Measurements from ENCODE around the gene TTBK2. TPM values are rescaled to one million over a fixed set of nuclear protein-coding genes. Genes with fewer than 3 reads are reported as not detected.

The TTBK2 gene
- polyA plus RNA-seq, 2 donors = 1.2 to 1.5 TPM

- peaks cover 0 to 3% of the 10 kb centered on the region in 2 donors for H3K36me3 ChIP-seq (ENCODE audit: control insufficient read depth in 2 of 2, insufficient read depth in 2 of 2, low read length in 1 of 2)
- peak overlapping the region in 1 of 2 donors; percentile 35 for H3K27ac ChIP-seq (ENCODE audit: low read depth in 2 of 2, low read length in 1 of 2)
- H3K9me3 ChIP-seq (ENCODE audit: control insufficient read depth in 2 of 2, insufficient read depth in 1 of 2, low read depth in 1 of 2, low read length in 1 of 2) = no peaks in the 10 kb centered on the region
- peaks cover 0 to 3% of the 10 kb centered on the region in 2 donors for H3K4me1 ChIP-seq (ENCODE audit: control insufficient read depth in 2 of 2, insufficient read depth in 2 of 2, low read length in 1 of 2)
- WGBS, 2 donors = 100% methylated on average over 2 of the region's 2 CpGs
- H3K27me3 ChIP-seq (ENCODE audit: control insufficient read depth in 1 of 2, insufficient read depth in 2 of 2, low read length in 2 of 2) = no peaks in the 10 kb centered on the region
- no peak overlapping the region for H3K4me3 ChIP-seq (ENCODE audit: low read depth in 1 of 2, low read length in 2 of 2)
Measured at GRCh38 chr15:42716626-42717025, 204.0 kb downstream of the TTBK2 start.

- WGBS, 2 donors = 92 to 94% methylated on average over 5 of the region's 5 CpGs
- H3K27ac ChIP-seq (ENCODE audit: low read depth in 2 of 2, low read length in 1 of 2) = no peak overlapping the region
- peaks cover 0 to 3% of the 10 kb centered on the region in 2 donors for H3K4me1 ChIP-seq (ENCODE audit: control insufficient read depth in 2 of 2, insufficient read depth in 2 of 2, low read length in 1 of 2)
- no peaks in the 10 kb centered on the region for H3K27me3 ChIP-seq (ENCODE audit: control insufficient read depth in 1 of 2, insufficient read depth in 2 of 2, low read length in 2 of 2)
- no peak overlapping the region for H3K4me3 ChIP-seq (ENCODE audit: low read depth in 1 of 2, low read length in 2 of 2)
- no peaks in the 10 kb centered on the region for H3K9me3 ChIP-seq (ENCODE audit: control insufficient read depth in 2 of 2, insufficient read depth in 1 of 2, low read depth in 1 of 2, low read length in 1 of 2)
- peaks cover 0 to 3% of the 10 kb centered on the region in 2 donors for H3K36me3 ChIP-seq (ENCODE audit: control insufficient read depth in 2 of 2, insufficient read depth in 2 of 2, low read length in 1 of 2)
Measured at GRCh38 chr15:42716125-42716524, 204.5 kb downstream of the TTBK2 start.

DNA sequence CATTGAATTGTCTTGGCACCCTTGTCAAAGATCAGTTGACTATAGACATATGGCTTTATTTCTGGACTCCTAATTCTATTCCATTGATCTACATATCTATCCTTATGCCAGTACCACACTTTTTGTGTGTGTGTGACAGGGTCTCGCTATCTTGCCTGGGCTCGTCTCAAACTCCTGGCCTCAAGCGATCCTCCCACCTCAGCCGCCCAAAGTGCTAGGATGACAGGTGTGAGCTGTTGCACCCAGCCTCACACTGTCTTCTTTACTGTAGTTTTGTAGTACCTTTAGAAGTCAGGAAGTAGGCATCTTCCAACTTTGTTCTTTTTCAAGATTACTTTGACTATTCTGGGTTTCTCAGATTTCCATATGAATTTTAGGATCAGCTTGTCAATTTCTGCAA, 208.0 kb downstream of the TTBK2 start:
- H3K27ac ChIP-seq (ENCODE audit: low read depth in 2 of 2, low read length in 1 of 2) = no peak overlapping the region
- no peaks in the 10 kb centered on the region for H3K27me3 ChIP-seq (ENCODE audit: control insufficient read depth in 1 of 2, insufficient read depth in 2 of 2, low read length in 2 of 2)
- H3K36me3 ChIP-seq (ENCODE audit: control insufficient read depth in 2 of 2, insufficient read depth in 2 of 2, low read length in 1 of 2) = no peaks in the 10 kb centered on the region
- no peak overlapping the region for H3K4me3 ChIP-seq (ENCODE audit: low read depth in 1 of 2, low read length in 2 of 2)
- WGBS, 2 donors = 89 to 92% methylated on average over 4 of the region's 4 CpGs
- peaks cover 0 to 3% of the 10 kb centered on the region in 2 donors for H3K4me1 ChIP-seq (ENCODE audit: control insufficient read depth in 2 of 2, insufficient read depth in 2 of 2, low read length in 1 of 2)
- no peaks in the 10 kb centered on the region for H3K9me3 ChIP-seq (ENCODE audit: control insufficient read depth in 2 of 2, insufficient read depth in 1 of 2, low read depth in 1 of 2, low read length in 1 of 2)

DNA sequence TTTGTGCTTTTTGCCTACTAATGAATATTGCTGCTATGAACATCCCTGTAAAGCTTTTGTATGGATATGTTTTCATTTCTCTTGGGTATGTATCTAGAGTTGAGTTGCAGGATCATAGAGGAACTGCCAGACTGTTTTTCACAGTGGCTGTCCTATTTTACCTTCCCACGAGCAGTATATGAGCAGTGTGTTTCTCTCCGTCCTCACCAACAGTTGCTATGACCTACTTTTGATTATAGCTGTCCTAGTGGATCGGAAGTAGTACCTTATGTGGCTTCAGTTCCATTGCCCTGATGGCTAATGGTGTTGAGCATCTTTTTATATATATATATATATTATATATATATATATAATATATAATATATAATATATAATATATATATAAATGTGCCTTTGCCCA, 208.8 kb downstream of the TTBK2 start:
- Histone ChIP-seq H3K4me3 (ENCODE audit: low read depth in 1 of 2, low read length in 2 of 2) (no peak overlapping the region), H3K4me1 (ENCODE audit: control insufficient read depth in 2 of 2, insufficient read depth in 2 of 2, low read length in 1 of 2) (peaks cover 0 to 2% of the 10 kb centered on the region in 2 donors), H3K9me3 (ENCODE audit: control insufficient read depth in 2 of 2, insufficient read depth in 1 of 2, low read depth in 1 of 2, low read length in 1 of 2) (no peaks in the 10 kb centered on the region), H3K27me3 (ENCODE audit: control insufficient read depth in 1 of 2, insufficient read depth in 2 of 2, low read length in 2 of 2) (no peaks in the 10 kb centered on the region), H3K36me3 (ENCODE audit: control insufficient read depth in 2 of 2, insufficient read depth in 2 of 2, low read length in 1 of 2) (no peaks in the 10 kb centered on the region), H3K27ac (ENCODE audit: low read depth in 2 of 2, low read length in 1 of 2) (no peak overlapping the region)
- 84 to 95% methylated on average over 3 of the region's 3 CpGs for WGBS, 2 donors

DNA sequence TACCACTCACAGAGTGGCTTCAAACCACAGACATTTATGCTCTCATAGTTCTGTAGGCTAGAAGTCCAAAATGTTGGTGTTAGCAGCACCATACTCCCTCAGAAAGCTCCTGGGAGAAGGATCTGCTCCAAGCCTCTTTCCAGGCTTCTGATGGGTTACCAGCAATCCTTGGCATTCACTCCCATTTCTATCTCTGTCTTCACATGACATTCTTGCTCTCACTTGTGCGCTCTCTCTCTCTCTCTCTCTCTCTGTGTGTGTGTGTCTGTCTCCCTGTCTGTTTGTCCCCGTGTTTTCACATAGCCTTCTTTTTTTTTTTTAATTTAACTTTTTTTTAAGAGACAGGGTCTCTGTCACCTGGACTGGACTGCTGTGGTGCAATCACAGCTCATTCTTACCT, 209.9 kb downstream of the TTBK2 start:
- WGBS, 2 donors = 76 to 84% methylated on average over 2 of the region's 2 CpGs

GRCh38 chr15:42707873-42708544, 212.6 kb downstream of the TTBK2 start:
- Histone ChIP-seq H3K27me3 (ENCODE audit: control insufficient read depth in 1 of 2, insufficient read depth in 2 of 2, low read length in 2 of 2) (no peaks in the 10 kb centered on the region), H3K4me3 (ENCODE audit: low read depth in 1 of 2, low read length in 2 of 2) (no peak overlapping the region), H3K36me3 (ENCODE audit: control insufficient read depth in 2 of 2, insufficient read depth in 2 of 2, low read length in 1 of 2) (no peaks in the 10 kb centered on the region), H3K4me1 (ENCODE audit: control insufficient read depth in 2 of 2, insufficient read depth in 2 of 2, low read length in 1 of 2) (no peaks in the 10 kb centered on the region), H3K9me3 (ENCODE audit: control insufficient read depth in 2 of 2, insufficient read depth in 1 of 2, low read depth in 1 of 2, low read length in 1 of 2) (no peaks in the 10 kb centered on the region), H3K27ac (ENCODE audit: low read depth in 2 of 2, low read length in 1 of 2) (no peak overlapping the region)
- WGBS, 2 donors = 65 to 71% methylated on average over 3 of the region's 3 CpGs

More for the DNA sequence above, 209.9 kb downstream of the TTBK2 start:
- no peaks in the 10 kb centered on the region for H3K27me3 ChIP-seq (ENCODE audit: control insufficient read depth in 1 of 2, insufficient read depth in 2 of 2, low read length in 2 of 2)
- H3K27ac ChIP-seq (ENCODE audit: low read depth in 2 of 2, low read length in 1 of 2) = no peak overlapping the region
- no peaks in the 10 kb centered on the region for H3K4me1 ChIP-seq (ENCODE audit: control insufficient read depth in 2 of 2, insufficient read depth in 2 of 2, low read length in 1 of 2)
- no peaks in the 10 kb centered on the region for H3K36me3 ChIP-seq (ENCODE audit: control insufficient read depth in 2 of 2, insufficient read depth in 2 of 2, low read length in 1 of 2)
- H3K9me3 ChIP-seq (ENCODE audit: control insufficient read depth in 2 of 2, insufficient read depth in 1 of 2, low read depth in 1 of 2, low read length in 1 of 2) = no peaks in the 10 kb centered on the region
- H3K4me3 ChIP-seq (ENCODE audit: low read depth in 1 of 2, low read length in 2 of 2) = no peak overlapping the region

DNA sequence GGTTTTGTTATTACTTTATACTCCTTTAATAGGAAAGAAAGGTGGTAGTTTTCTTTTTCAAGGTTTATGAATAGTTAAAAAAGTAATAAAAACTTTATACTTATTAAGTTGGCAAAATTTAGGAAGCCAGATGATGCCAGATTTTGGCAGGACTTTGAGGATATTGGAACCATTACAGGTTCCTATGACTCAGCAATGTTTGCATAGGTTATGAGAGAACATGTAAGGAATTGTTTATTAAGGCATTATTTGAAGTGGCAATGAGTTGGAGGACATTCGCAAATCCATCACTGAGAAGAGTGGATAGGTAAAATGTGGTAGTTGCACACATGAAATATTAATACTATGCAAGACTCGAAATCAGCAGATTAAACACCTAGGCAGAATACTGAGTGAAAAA, 213.5 kb downstream of the TTBK2 start:
- Histone ChIP-seq H3K4me1 (ENCODE audit: control insufficient read depth in 2 of 2, insufficient read depth in 2 of 2, low read length in 1 of 2) (no peaks in the 10 kb centered on the region), H3K27ac (ENCODE audit: low read depth in 2 of 2, low read length in 1 of 2) (no peak overlapping the region), H3K4me3 (ENCODE audit: low read depth in 1 of 2, low read length in 2 of 2) (no peak overlapping the region), H3K9me3 (ENCODE audit: control insufficient read depth in 2 of 2, insufficient read depth in 1 of 2, low read depth in 1 of 2, low read length in 1 of 2) (no peaks in the 10 kb centered on the region), H3K27me3 (ENCODE audit: control insufficient read depth in 1 of 2, insufficient read depth in 2 of 2, low read length in 2 of 2) (no peaks in the 10 kb centered on the region), H3K36me3 (ENCODE audit: control insufficient read depth in 2 of 2, insufficient read depth in 2 of 2, low read length in 1 of 2) (no peaks in the 10 kb centered on the region)
- 43 to 70% methylated on average over 2 of the region's 2 CpGs for WGBS, 2 donors

- Histone ChIP-seq H3K4me1 (ENCODE audit: control insufficient read depth in 2 of 2, insufficient read depth in 2 of 2, low read length in 1 of 2) (no peaks in the 10 kb centered on the region), H3K27ac (ENCODE audit: low read depth in 2 of 2, low read length in 1 of 2) (no peak overlapping the region), H3K36me3 (ENCODE audit: control insufficient read depth in 2 of 2, insufficient read depth in 2 of 2, low read length in 1 of 2) (no peaks in the 10 kb centered on the region), H3K4me3 (ENCODE audit: low read depth in 1 of 2, low read length in 2 of 2) (no peak overlapping the region), H3K9me3 (ENCODE audit: control insufficient read depth in 2 of 2, insufficient read depth in 1 of 2, low read depth in 1 of 2, low read length in 1 of 2) (no peaks in the 10 kb centered on the region), H3K27me3 (ENCODE audit: control insufficient read depth in 1 of 2, insufficient read depth in 2 of 2, low read length in 2 of 2) (no peaks in the 10 kb centered on the region)
- 93 to 95% methylated on average over 5 of the region's 5 CpGs for WGBS, 2 donors
Measured at GRCh38 chr15:42705336-42705735, 215.2 kb downstream of the TTBK2 start.

DNA sequence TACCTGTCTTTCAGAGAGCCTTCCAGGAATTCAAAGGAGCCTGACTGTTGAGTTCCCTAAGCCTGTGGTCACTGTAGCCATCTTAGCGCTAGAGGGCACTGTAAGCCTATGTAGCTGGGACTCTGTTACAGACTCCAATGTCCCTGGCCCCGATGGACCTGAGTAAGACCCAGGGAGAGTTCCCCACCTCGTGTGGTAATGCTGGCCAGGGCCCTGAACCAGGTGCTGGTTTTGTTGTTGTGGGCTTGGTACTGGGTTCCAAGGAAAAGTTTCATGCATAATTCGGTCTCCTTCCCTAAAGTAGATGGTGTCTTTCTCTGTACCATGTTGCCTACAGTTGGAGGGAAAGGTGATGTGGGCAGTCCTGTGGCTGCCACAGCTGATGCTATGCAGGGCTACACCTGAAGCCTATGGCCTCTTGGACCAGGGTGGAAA, 216.1 kb downstream of the TTBK2 start:
- Histone ChIP-seq H3K36me3 (ENCODE audit: control insufficient read depth in 2 of 2, insufficient read depth in 2 of 2, low read length in 1 of 2) (no peaks in the 10 kb centered on the region), H3K27me3 (ENCODE audit: control insufficient read depth in 1 of 2, insufficient read depth in 2 of 2, low read length in 2 of 2) (no peaks in the 10 kb centered on the region), H3K9me3 (ENCODE audit: control insufficient read depth in 2 of 2, insufficient read depth in 1 of 2, low read depth in 1 of 2, low read length in 1 of 2) (no peaks in the 10 kb centered on the region), H3K4me1 (ENCODE audit: control insufficient read depth in 2 of 2, insufficient read depth in 2 of 2, low read length in 1 of 2) (no peaks in the 10 kb centered on the region), H3K27ac (ENCODE audit: low read depth in 2 of 2, low read length in 1 of 2) (no peak overlapping the region), H3K4me3 (ENCODE audit: low read depth in 1 of 2, low read length in 2 of 2) (no peak overlapping the region)
- WGBS, 2 donors = 27 to 28% methylated on average over 4 of the region's 4 CpGs

DNA sequence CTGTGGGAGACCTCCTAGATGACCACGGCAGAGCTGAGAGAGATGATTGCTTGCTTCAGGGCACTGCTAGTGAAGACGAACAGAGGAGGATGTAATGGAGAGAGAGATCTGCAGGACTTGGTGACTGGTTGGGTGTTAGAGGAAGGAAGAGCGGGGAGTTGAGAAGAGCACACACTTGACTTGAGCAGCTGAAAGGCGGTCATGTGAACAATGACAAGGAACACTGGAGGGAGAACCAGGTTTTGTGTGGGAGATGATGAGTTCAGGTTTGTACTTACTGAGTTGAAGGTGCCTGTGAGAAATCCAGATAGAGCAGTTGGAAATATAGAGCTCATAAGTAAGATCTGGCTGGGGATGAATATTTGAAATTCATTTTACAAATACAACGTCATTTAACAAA, 224.0 kb downstream of the TTBK2 start:
- Histone ChIP-seq H3K4me3 (ENCODE audit: low read depth in 1 of 2, low read length in 2 of 2) (no peak overlapping the region), H3K4me1 (ENCODE audit: control insufficient read depth in 2 of 2, insufficient read depth in 2 of 2, low read length in 1 of 2) (no peaks in the 10 kb centered on the region), H3K36me3 (ENCODE audit: control insufficient read depth in 2 of 2, insufficient read depth in 2 of 2, low read length in 1 of 2) (peaks cover 0 to 3% of the 10 kb centered on the region in 2 donors), H3K27me3 (ENCODE audit: control insufficient read depth in 1 of 2, insufficient read depth in 2 of 2, low read length in 2 of 2) (no peaks in the 10 kb centered on the region), H3K9me3 (ENCODE audit: control insufficient read depth in 2 of 2, insufficient read depth in 1 of 2, low read depth in 1 of 2, low read length in 1 of 2) (no peaks in the 10 kb centered on the region), H3K27ac (ENCODE audit: low read depth in 2 of 2, low read length in 1 of 2) (no peak overlapping the region)
- WGBS, 2 donors = 78 to 85% methylated on average over 5 of the region's 5 CpGs

Measured in esophagus (tissue), 2 donors.